ENCODE data around the gene INTS1. TPM values are rescaled to one million over a fixed set of nuclear protein-coding genes. Genes with fewer than 3 reads are reported as not detected.
A peak's percentile ranks its signal among the peaks of the same experiment; 100 is the strongest.

Gene INTS1
- total RNA-seq, 1 donor from 2014 or later, result 134 TPM

DNA sequence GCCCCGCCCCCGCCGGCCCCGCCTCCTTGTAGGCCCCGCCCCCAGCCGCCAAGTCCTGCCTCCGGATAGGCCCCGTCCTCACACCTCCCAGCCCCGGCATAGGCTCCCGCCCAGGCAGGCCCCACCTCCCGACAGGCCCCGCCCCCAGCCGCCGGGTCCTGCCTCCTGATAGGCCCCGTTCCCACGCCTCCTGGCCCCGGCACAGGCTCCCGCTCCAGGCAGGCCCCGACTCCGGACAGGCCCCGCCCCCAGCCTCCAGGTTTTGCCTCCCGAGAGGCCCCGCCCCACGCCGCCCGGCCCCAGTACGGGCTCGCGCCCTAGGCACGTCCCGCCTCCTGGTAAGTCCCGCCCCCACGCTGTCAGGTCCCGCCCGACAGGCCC is 44.7 kb downstream of the INTS1 start:
- H3K9me3 Mint-ChIP-seq, result no peaks in the 10 kb centered on the region
- TF ChIP-seq, protein P1, sequence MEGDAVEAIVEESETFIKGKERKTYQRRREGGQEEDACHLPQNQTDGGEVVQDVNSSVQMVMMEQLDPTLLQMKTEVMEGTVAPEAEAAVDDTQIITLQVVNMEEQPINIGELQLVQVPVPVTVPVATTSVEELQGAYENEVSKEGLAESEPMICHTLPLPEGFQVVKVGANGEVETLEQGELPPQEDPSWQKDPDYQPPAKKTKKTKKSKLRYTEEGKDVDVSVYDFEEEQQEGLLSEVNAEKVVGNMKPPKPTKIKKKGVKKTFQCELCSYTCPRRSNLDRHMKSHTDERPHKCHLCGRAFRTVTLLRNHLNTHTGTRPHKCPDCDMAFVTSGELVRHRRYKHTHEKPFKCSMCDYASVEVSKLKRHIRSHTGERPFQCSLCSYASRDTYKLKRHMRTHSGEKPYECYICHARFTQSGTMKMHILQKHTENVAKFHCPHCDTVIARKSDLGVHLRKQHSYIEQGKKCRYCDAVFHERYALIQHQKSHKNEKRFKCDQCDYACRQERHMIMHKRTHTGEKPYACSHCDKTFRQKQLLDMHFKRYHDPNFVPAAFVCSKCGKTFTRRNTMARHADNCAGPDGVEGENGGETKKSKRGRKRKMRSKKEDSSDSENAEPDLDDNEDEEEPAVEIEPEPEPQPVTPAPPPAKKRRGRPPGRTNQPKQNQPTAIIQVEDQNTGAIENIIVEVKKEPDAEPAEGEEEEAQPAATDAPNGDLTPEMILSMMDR (conservative IDR thresholded peaks at IDR 0.05), result no peak
- H3K36me3 Mint-ChIP-seq, result no peaks in the 10 kb centered on the region
- H3K4me1 Mint-ChIP-seq (ENCODE audit: unreplicated experiment), result peaks cover 15% of the 10 kb centered on the region
- H3K27me3 Mint-ChIP-seq, result no peaks in the 10 kb centered on the region
- peak overlapping the region; percentile 77 for H3K4me3 Mint-ChIP-seq
- DNase-seq (ENCODE audit: extremely low spot score, unreplicated experiment), result peak; percentile 100
- no peak overlapping the region for H3K27ac Mint-ChIP-seq

DNA sequence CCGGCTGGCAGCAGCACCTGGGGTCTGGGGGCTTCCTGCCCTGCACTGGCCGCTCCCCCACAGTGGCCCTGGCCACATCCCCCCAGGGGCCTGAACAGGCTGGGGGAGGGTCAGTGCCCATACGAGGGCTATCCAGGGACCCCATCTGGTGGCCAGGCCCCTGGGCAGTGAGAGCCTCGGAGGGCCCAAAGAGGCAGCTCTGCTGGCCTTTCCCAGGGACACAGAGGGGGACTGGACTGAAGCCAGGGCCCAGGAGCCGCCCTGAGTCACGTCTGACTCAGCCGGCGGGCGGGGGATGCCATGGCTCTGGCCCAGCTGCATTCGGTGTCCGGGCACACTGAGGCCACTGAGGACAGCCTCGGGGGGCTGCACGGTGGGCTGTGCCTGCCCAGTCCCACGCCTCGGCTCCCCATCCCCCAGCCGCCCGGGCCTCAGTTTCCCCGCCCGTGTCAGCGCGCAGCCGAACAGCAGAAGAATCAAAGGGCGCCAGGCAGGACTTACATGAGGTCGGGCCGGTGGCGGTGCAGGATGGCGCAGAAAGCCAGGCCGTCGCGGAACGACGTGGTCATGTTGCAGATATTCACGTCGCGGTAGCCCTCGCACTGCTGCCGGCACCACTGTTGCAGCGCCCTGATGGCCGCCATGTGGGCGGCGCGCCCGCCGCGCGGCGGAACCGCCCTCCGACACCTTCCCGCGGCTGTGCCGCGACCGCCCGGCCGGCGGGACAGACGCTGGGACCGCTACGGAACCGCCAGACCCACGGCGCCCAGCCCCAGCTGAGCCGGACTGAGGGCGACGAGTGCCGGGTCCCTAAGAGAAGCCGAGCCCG is 45.3 kb downstream of the INTS1 start, which contains the start of gene MICALL2:
Gene MICALL2, minus strand, starts transcription at position 788 of the 829 bp plus-strand sequence. Its CDS starts 144 bp downstream, at position 644.
- TF ChIP-seq, protein P1 (conservative IDR thresholded peaks at IDR 0.05), result no peak
- DNase-seq (ENCODE audit: extremely low spot score, unreplicated experiment), result no peak
- H3K27ac Mint-ChIP-seq, result peak within 1 kb of the TSS; percentile 29
- H3K27me3 Mint-ChIP-seq, result no peaks in the 10 kb centered on the region
- peaks cover 15% of the 10 kb centered on the region for H3K4me1 Mint-ChIP-seq (ENCODE audit: unreplicated experiment)
- peak within 1 kb of the TSS; percentile 77 for H3K4me3 Mint-ChIP-seq
- no peaks in the 10 kb centered on the region for H3K36me3 Mint-ChIP-seq
- H3K9me3 Mint-ChIP-seq, result no peaks in the 10 kb centered on the region

DNA sequence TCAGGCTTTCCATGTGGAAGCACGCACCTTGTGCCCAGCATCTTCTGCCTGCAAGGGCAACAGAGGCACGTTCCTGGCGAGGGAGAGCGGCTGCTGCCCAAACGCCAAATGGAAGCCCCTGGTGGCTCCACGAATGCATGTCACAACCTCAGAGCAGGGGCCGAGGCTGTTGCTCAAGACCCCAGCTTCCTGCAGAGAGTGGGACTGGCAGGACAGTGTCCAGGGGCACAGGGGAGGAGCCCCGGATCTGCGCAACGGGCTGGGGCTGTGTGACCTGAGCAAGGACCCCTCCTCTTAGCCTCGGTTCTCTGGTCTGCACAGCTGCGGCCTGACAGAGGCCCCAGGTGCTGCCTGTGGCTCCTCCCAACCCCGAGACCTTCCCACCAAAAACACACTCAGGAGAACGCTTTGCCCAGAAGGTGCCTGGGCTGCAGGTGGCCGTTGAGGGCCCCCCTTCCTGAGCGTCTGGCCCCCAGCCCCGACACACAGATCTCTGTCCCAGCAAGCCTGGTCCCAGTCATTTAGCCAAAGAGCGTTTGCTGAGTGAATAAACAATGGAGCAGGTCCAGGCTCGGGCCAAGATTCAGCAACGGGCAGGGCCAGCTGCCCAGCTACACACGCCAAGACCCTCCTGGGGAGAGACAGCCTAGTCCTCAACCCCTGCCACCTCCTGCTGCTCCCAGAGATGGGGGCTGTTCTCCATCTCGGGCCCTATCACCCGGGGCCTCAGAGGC is 46.1 kb downstream of the INTS1 start:
- TF ChIP-seq, protein P1 (conservative IDR thresholded peaks at IDR 0.05), result no peak
- no peaks in the 10 kb centered on the region for H3K9me3 Mint-ChIP-seq
- H3K36me3 Mint-ChIP-seq, result no peaks in the 10 kb centered on the region
- no peaks in the 10 kb centered on the region for H3K27me3 Mint-ChIP-seq
- H3K4me3 Mint-ChIP-seq, result peak overlapping the region; percentile 73
- peaks cover 15% of the 10 kb centered on the region for H3K4me1 Mint-ChIP-seq (ENCODE audit: unreplicated experiment)
- no peak for DNase-seq (ENCODE audit: extremely low spot score, unreplicated experiment)
- H3K27ac Mint-ChIP-seq, result no peak overlapping the region

- Mint-ChIP-seq H3K27me3 (no peaks in the 10 kb centered on the region), H3K9me3 (no peaks in the 10 kb centered on the region), H3K4me3 (peak overlapping the region; percentile 52), H3K27ac (no peak overlapping the region), H3K4me1 (ENCODE audit: unreplicated experiment) (peaks cover 19% of the 10 kb centered on the region), H3K36me3 (no peaks in the 10 kb centered on the region)
- no peak for DNase-seq (ENCODE audit: extremely low spot score, unreplicated experiment)
- TF ChIP-seq, protein P1 (conservative IDR thresholded peaks at IDR 0.05), result no peak
Observed at GRCh38 chr7:1457059-1457948, 46.9 kb downstream of the INTS1 start.

DNA sequence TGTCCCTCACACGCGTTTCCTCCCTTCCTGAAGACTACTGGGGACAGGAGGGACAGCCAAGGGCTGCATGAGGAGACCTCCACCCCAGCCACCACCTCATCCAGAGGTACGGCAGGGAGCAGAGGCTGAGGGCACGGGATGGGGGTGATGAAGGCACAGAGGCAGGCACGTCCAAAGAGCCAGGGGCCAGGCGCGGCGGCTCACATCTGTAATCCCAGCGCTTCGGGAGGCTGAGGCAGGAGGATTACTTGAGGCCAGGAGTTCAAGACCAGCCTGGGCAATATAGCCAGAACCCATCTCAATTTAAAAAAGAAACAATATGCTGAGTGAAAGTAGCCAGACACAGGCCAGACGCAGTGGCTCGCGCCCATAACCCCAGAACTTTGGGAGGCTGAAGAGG is 48.2 kb downstream of the INTS1 start:
- TF ChIP-seq, protein P1 (conservative IDR thresholded peaks at IDR 0.05), result no peak
- Mint-ChIP-seq H3K27me3 (no peaks in the 10 kb centered on the region), H3K9me3 (no peaks in the 10 kb centered on the region), H3K4me3 (no peak overlapping the region), H3K4me1 (ENCODE audit: unreplicated experiment) (peaks cover 12% of the 10 kb centered on the region), H3K27ac (no peak overlapping the region), H3K36me3 (no peaks in the 10 kb centered on the region)
- no peak for DNase-seq (ENCODE audit: extremely low spot score, unreplicated experiment)
